Measurements from ENCODE around the gene TBC1D7. TPM values are rescaled to one million over a fixed set of nuclear protein-coding genes. Genes with fewer than 3 reads are reported as not detected.

Gene TBC1D7
- 13.0 and 22.8 TPM in 2 replicates for total RNA-seq

GRCh38 chr6:13328076-13328874 lies at the start of gene TBC1D7:
TSS of gene TBC1D7 (minus strand) at chr6:13328537. CDS start at chr6:13326898, 1,639 bp downstream.

Other genes starting within 250 kb of the TBC1D7 start
- gene GFOD1, start 159.1 kb upstream of the TBC1D7 start, total RNA-seq = 31.6 and 35.3 TPM in 2 replicates
- 7.1 and 8.2 TPM in 2 replicates for gene SIRT5, start 246.1 kb upstream of the TBC1D7 start, total RNA-seq